ENCODE measurements around the gene MYBPC2.

- TF ChIP-seq, protein P1, sequence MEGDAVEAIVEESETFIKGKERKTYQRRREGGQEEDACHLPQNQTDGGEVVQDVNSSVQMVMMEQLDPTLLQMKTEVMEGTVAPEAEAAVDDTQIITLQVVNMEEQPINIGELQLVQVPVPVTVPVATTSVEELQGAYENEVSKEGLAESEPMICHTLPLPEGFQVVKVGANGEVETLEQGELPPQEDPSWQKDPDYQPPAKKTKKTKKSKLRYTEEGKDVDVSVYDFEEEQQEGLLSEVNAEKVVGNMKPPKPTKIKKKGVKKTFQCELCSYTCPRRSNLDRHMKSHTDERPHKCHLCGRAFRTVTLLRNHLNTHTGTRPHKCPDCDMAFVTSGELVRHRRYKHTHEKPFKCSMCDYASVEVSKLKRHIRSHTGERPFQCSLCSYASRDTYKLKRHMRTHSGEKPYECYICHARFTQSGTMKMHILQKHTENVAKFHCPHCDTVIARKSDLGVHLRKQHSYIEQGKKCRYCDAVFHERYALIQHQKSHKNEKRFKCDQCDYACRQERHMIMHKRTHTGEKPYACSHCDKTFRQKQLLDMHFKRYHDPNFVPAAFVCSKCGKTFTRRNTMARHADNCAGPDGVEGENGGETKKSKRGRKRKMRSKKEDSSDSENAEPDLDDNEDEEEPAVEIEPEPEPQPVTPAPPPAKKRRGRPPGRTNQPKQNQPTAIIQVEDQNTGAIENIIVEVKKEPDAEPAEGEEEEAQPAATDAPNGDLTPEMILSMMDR (IDR thresholded peaks at IDR 0.05) = no peak
- TF ChIP-seq POLR2A (IDR thresholded peaks at IDR 0.05) = no peak
Measured at GRCh38 chr19:50416034-50416977, 16.4 kb upstream of the MYBPC2 start.

Data from lower leg skin (tissue), 3 donors.